Uterus (tissue), 4 donors: ENCODE results near the gene HIVEP3. TPM values are rescaled to one million over a fixed set of nuclear protein-coding genes. Genes with fewer than 3 reads are reported as not detected.

Experiments used
- DNase-seq, 2 donors: peaks; one replicate each; pipeline ENCODE4 v3.0.0-alpha.2; 2019 to 2020
- H3K27ac ChIP-seq, 2 donors: fragments of 200-600 bp; sonication (generic); 1 replicate in 1 of 2; 2 replicates in 1 of 2; pipeline ENCODE4 v1.5.1; 2016 to 2018
- H3K27me3 ChIP-seq, 2 donors: fragments of 200-600 bp; sonication (generic); one replicate each; pipeline ENCODE4 v1.5.1; 2018 to 2019; ENCODE audit warnings: control low read depth in 1 of 2
- H3K36me3 ChIP-seq, 2 donors: fragments of 200-600 bp; sonication (generic); one replicate each; pipeline ENCODE4 v1.5.1; 2019; ENCODE audit warnings: control low read depth in 1 of 2
- H3K4me1 ChIP-seq, 2 donors: fragments of 200-600 bp; sonication (generic); one replicate each; pipeline ENCODE4 v1.5.1; 2018 to 2019; ENCODE audit warnings: control low read depth in 1 of 2
- H3K4me3 ChIP-seq, 2 donors: fragments of 200-600 bp; sonication (generic); 1 replicate in 1 of 2; 2 replicates in 1 of 2; pipeline ENCODE4 v1.5.1; 2018 to 2019; ENCODE audit warnings: mild to moderate bottlenecking in 1 of 2
- H3K9me3 ChIP-seq, 2 donors: fragments of 200-600 bp; sonication (generic); one replicate each; pipeline ENCODE4 v1.5.1; 2019; ENCODE audit warnings: control low read depth in 1 of 2
- CTCF ChIP-seq, 4 experiments: fragments of 200-600 bp in 2 of 4; fragments of 450-650 bp in 2 of 4; sonication (generic) in 2 of 4; IDR thresholded peaks; one replicate each; pipeline ENCODE4 v1.5.1; 2016 to 2019; ENCODE audit warnings: antibody characterized with exemption in 4 of 4, mild to moderate bottlenecking in 2 of 4, moderate library complexity in 1 of 4
- POLR2A ChIP-seq, 2 donors: fragments of 450-650 bp; IDR thresholded peaks; one replicate each; pipeline ENCODE4 v1.6.1; 2016; ENCODE audit warnings: antibody characterized with exemption in 2 of 2, mild to moderate bottlenecking in 1 of 2, moderate library complexity in 1 of 2
- intact Hi-C: fragments of 100-400 bp; cut with DNase I; formaldehyde crosslinking; loops from one replicate; pipeline ENCODE4 v1.15.1; 2023; ENCODE audit warnings: low total_unique reads
- total RNA-seq, 4 donors: library from RNA; depleted of rRNA in 3 of 4; stranded (reverse); fragments of >200 nt in 3 of 4; gene quantifications; one replicate each; pipeline versions ENCODE4 v1.1.0 to v1.2.4, GENCODE V29; 2014 to 2023
- donor health status: DM: yes; HTN: yes; CAD: no.

HIVEP3 gene
- total RNA-seq, 4 donors from 2014 or later, result 0.51 to 7.6 (median 2.9) TPM

GRCh38 chr1:41735631-41736260 is 183.0 kb downstream of the HIVEP3 start:
- TF ChIP-seq POLR2A (IDR thresholded peaks at IDR 0.05), result no peak
- no peak for TF ChIP-seq CTCF (IDR thresholded peaks at IDR 0.05)
- Histone ChIP-seq H3K36me3 (no peaks in the 10 kb centered on the region), H3K27me3 (no peaks in the 10 kb centered on the region), H3K27ac (no peak overlapping the region), H3K4me1 (no peaks in the 10 kb centered on the region), H3K9me3 (no peaks in the 10 kb centered on the region), H3K4me3 (no peak overlapping the region)
- intact Hi-C loops, result no loop called here
- DNase-seq, result no peak

- no peaks in the 10 kb centered on the region for H3K9me3 ChIP-seq
- intact Hi-C loops, result no loop called here
- H3K4me3 ChIP-seq, result no peak overlapping the region
- no peaks in the 10 kb centered on the region for H3K36me3 ChIP-seq
- DNase-seq, result no peak
- H3K27ac ChIP-seq, result no peak overlapping the region
- TF ChIP-seq CTCF (IDR thresholded peaks at IDR 0.05), result no peak
- no peak for TF ChIP-seq POLR2A (IDR thresholded peaks at IDR 0.05)
- no peaks in the 10 kb centered on the region for H3K27me3 ChIP-seq
- H3K4me1 ChIP-seq, result no peaks in the 10 kb centered on the region
These were observed 183.6 kb downstream of the HIVEP3 start for GRCh38 chr1:41735139-41735538.

DNA sequence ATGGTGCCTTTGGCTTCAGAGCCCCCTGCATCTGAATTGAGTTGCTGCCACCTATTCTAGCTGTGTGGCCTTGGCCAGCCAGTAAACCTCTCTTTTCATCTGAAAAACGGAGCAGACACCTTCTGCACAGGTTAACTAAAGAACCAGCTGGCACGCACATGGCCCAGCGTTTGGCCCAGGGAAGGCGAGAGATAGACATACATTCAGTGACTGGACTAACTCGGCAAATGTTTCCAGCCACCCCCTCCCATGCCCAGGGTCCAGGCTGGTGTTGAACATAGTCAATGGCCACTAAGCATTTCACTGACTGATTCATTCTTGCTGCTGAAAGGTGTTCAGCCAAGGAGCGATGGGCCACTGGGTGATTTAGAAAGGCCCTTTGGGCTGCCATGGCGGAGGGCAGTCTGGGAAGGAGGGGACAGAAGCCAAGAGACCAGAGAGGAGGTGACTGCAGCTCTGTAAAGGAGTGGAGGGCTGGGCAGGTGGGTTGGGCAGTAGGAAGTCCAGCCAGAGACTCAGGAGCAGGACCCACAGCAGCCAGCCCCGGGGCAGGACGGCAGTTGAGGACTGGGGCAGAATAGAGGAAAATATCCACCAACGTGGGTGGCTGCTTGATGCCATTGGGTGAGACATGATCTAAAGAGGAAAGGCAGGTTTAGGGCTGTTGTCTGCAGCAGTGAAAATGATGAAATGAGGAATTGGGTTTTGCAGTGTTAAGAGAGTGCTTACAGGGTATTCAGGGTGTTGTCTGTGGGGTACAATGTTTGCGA is 184.3 kb downstream of the HIVEP3 start:
- TF ChIP-seq CTCF (IDR thresholded peaks at IDR 0.05) (no peak), POLR2A (IDR thresholded peaks at IDR 0.05) (no peak)
- Histone ChIP-seq H3K36me3 (no peaks in the 10 kb centered on the region), H3K9me3 (no peaks in the 10 kb centered on the region), H3K27me3 (no peaks in the 10 kb centered on the region), H3K4me3 (no peak overlapping the region), H3K27ac (no peak overlapping the region), H3K4me1 (no peaks in the 10 kb centered on the region)
- DNase-seq, result no peak
- intact Hi-C loops, result no loop called here

DNA sequence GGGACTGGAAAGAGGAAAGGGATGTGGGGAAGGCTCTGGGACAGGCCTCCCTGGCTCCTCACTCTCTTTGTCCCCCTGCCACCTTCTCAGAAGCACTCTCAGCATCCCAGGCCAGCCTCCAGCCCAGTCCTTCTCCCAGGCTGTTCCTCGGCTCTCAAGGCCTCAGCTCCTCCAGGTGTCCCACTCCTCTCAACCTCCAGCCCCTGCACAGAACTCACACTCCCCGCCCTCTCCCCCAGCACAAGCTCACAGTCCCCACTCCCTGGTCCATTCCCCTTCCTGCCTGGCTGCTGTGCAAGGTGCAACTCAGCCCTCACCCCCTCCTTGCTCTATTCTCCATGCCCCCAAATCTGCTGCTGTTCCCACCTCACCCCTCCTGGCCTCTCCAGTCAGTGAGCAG is 185.0 kb downstream of the HIVEP3 start:
- H3K27me3 ChIP-seq, result no peaks in the 10 kb centered on the region
- no peaks in the 10 kb centered on the region for H3K36me3 ChIP-seq
- intact Hi-C loops, result no loop called here
- no peak for DNase-seq
- H3K4me3 ChIP-seq, result no peak overlapping the region
- H3K27ac ChIP-seq, result no peak overlapping the region
- TF ChIP-seq POLR2A (IDR thresholded peaks at IDR 0.05) (no peak), CTCF (IDR thresholded peaks at IDR 0.05) (no peak)
- no peaks in the 10 kb centered on the region for H3K4me1 ChIP-seq
- no peaks in the 10 kb centered on the region for H3K9me3 ChIP-seq

- no peaks in the 10 kb centered on the region for H3K4me1 ChIP-seq
- H3K27me3 ChIP-seq, result no peaks in the 10 kb centered on the region
- no peak overlapping the region for H3K4me3 ChIP-seq
- H3K36me3 ChIP-seq, result no peaks in the 10 kb centered on the region
- H3K9me3 ChIP-seq, result no peaks in the 10 kb centered on the region
- intact Hi-C loops, result no loop called here
- H3K27ac ChIP-seq, result no peak overlapping the region
- TF ChIP-seq CTCF (IDR thresholded peaks at IDR 0.05) (no peak), POLR2A (IDR thresholded peaks at IDR 0.05) (no peak)
- no peak for DNase-seq
These were observed 185.7 kb downstream of the HIVEP3 start for GRCh38 chr1:41733021-41733420.
